Smooth muscle cell (in vitro differentiated cells): ENCODE measurements around the gene ARL4A. TPM values are rescaled to one million over a fixed set of nuclear protein-coding genes. Genes with fewer than 3 reads are reported as not detected.

ENCODE experiments used
- DNase-seq: peaks from one replicate; lab custom pipeline; 2025; ENCODE audit not compliant: unreplicated experiment; lab: John Stamatoyannopoulos, UW
- H2AFZ ChIP-seq: fragments of 200-600 bp; sonication (generic); 2 replicates; pipeline ENCODE4 v1.6.0; 2016; ENCODE audit warnings: antibody characterized with exemption, low read depth, mild to moderate bottlenecking
- H3F3A ChIP-seq: fragments of 200-600 bp; sonication (generic); 2 replicates; pipeline ENCODE4 v1.6.0; 2017; ENCODE audit warnings: antibody characterized with exemption, low read depth
- H3K27ac ChIP-seq: fragments of 200-600 bp; sonication (generic); 2 replicates; pipeline ENCODE4 v1.5.1; 2016; ENCODE audit warnings: low read depth, mild to moderate bottlenecking
- H3K27me3 ChIP-seq: fragments of 200-600 bp; sonication (generic); 2 replicates; pipeline ENCODE4 v1.6.1; 2016; ENCODE audit warnings: low read depth, mild to moderate bottlenecking
- H3K36me3 ChIP-seq: fragments of 200-600 bp; sonication (generic); 2 replicates; pipeline ENCODE4 v1.5.1; 2016; ENCODE audit warnings: low read depth
- H3K4me1 ChIP-seq: fragments of 200-600 bp; sonication (generic); 2 replicates; pipeline ENCODE4 v1.5.1; 2016; ENCODE audit warnings: low read depth
- H3K4me2 ChIP-seq: fragments of 200-600 bp; sonication (generic); 2 replicates; pipeline ENCODE4 v1.6.0; 2016; ENCODE audit warnings: mild to moderate bottlenecking
- H3K4me3 ChIP-seq: fragments of 200-600 bp; sonication (generic); 2 replicates; pipeline ENCODE4 v1.5.1; 2016; ENCODE audit warnings: mild to moderate bottlenecking
- H3K79me2 ChIP-seq: fragments of 200-600 bp; sonication (generic); 2 replicates; pipeline ENCODE4 v1.6.0; 2016; ENCODE audit warnings: low read depth, mild to moderate bottlenecking
- H3K9ac ChIP-seq: fragments of 200-600 bp; sonication (generic); 2 replicates; pipeline ENCODE4 v1.6.0; 2016; ENCODE audit warnings: low read depth
- H3K9me3 ChIP-seq: fragments of 200-600 bp; sonication (generic); replicated peaks from 2 replicates; pipeline ENCODE4 v1.5.1; 2016; ENCODE audit warnings: low read depth
- H4K20me1 ChIP-seq: fragments of 200-600 bp; sonication (generic); 2 replicates; pipeline ENCODE4 v1.6.0; 2016; ENCODE audit warnings: low read depth
- WGBS: methylation state at CpG from one replicate; pipeline ENCODE4 v1.1.7; 2016; ENCODE audit warnings: low lambda C conversion rate; 5-methylcytosine and 5-hydroxymethylcytosine counted together
- polyA plus RNA-seq: library from polyadenylated mRNA; unstranded; fragments of >200 nt; fragmentation: Nextera tagmentation; extraction: Ambion mirVana; gene quantifications from 2 replicates; pipeline ENCODE4 v1.2.1, GENCODE V29; 2016
- total RNA-seq: library from RNA; depleted of rRNA; stranded (reverse); fragments of >200 nt; gene quantifications from 2 replicates; pipeline ENCODE4 v1.2.3, GENCODE V29; 2014
- TF ChIP-seq, protein P1 (sequence below): fragments of 200-600 bp; sonication (generic); IDR thresholded peaks from 2 replicates; pipeline ENCODE4 v1.5.1; 2017; ENCODE audit warnings: borderline replicate concordance, mild to moderate bottlenecking, antibody characterized with exemption; ENCODE audit not compliant: insufficient read depth, poor library complexity, severe bottlenecking

The ARL4A gene
- total and polyA plus RNA-seq, 2 experiments from 2014 or later = 86.6 to 113 TPM

DNA sequence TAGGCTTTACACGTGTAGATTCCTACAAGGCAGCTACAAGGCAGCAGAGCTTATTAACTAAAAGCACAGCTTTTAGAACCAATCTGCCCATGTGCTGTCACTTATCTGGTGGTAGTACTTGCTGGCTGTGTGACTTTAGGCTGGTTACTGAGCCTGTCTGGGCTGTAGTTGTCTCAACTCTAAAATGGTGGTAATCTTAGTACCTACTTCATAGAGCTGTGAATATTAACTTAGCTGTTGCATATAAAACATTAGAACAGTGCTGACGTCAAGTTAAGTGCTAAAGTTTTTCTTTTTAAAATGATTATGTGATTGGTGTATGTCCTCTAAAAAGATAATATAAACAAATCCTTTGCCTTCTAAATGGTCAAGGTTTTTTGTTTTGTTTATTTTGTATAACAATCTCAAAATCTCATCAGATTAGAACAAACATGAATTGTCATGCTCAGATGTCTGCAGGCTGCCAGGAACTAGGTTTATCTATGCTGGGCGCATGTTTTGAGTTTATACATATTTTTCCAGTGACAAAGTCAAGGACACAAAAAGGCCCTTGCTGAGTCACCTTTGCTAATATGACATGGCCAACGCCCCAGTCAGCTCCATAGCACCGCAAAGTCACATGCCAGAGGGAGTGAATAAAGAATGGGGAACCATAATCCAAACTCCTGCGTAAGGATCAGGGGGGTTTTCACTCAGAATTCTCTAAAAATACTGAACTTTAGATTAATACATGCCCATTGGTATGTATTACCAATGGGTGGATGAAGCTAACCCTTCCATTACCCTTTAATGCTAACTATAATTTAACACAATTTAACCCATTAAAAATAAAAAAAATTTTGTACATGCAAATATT, 39.8 kb upstream of the ARL4A start:
- no peak for DNase-seq
- Histone ChIP-seq H3K79me2 (no peaks in the 10 kb centered on the region), H3K36me3 (no peaks in the 10 kb centered on the region), H3K27ac (peak overlapping the region; percentile 90), H4K20me1 (no peaks in the 10 kb centered on the region), H3K9ac (peak overlapping the region; percentile 54), H3K9me3 (no peaks in the 10 kb centered on the region), H3K27me3 (no peaks in the 10 kb centered on the region), H3F3A (peaks cover 4% of the 10 kb centered on the region), H3K4me2 (peak overlapping the region; percentile 12), H3K4me3 (no peak overlapping the region), H2AFZ (peak overlapping the region; percentile 53), H3K4me1 (peaks cover 6% of the 10 kb centered on the region)
- WGBS = 36% methylated on average over 6 of the region's 6 CpGs
- TF ChIP-seq, protein P1, sequence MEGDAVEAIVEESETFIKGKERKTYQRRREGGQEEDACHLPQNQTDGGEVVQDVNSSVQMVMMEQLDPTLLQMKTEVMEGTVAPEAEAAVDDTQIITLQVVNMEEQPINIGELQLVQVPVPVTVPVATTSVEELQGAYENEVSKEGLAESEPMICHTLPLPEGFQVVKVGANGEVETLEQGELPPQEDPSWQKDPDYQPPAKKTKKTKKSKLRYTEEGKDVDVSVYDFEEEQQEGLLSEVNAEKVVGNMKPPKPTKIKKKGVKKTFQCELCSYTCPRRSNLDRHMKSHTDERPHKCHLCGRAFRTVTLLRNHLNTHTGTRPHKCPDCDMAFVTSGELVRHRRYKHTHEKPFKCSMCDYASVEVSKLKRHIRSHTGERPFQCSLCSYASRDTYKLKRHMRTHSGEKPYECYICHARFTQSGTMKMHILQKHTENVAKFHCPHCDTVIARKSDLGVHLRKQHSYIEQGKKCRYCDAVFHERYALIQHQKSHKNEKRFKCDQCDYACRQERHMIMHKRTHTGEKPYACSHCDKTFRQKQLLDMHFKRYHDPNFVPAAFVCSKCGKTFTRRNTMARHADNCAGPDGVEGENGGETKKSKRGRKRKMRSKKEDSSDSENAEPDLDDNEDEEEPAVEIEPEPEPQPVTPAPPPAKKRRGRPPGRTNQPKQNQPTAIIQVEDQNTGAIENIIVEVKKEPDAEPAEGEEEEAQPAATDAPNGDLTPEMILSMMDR = no peak

DNA sequence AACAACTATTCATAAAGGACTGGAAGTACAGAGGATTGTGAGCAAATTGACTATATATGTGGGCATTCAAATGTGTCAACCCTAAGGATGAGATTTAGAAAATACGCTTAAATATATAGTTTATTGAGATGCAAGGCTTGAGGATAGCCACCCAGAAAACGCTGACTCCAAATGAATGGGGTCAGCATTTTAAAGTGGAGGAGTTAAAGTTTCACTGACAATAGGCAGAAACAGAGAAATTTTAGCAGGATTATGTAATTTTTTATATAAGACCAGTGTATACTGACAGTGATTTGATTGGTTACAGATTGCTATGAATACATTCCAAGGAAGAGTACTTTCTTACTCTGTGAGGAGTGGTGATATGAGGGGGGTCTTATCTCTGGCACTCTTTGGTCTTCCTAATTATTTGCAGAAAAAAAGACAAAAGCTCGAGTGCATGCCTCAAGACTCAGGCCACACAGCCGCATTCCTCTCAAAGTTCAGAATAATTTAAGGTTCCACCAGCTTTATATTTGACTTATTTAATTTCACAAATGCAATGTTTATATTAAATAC, 38.6 kb upstream of the ARL4A start:
- H3K4me1 ChIP-seq = peaks cover 6% of the 10 kb centered on the region
- 70% methylated on average over 4 of the region's 4 CpGs for WGBS
- TF ChIP-seq, protein P1 = no peak

DNA sequence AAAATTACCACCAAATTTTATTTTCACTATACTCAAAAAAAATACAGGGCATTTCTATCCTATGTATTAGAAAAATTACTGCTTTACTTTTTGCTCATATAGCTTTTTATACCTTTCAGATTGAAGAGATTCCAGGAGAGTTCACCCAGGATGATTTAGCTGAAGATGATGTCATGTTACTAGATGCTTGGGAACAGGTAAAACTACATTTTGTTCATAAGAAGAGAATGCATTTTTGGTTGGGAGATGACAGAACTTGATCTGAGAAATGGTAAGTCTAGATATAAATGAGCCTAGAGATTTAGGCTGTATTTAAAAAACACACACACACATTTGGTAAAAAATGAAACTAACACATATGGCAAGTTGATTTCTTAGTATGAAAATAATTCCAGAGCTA, 38.1 kb upstream of the ARL4A start:
- Histone ChIP-seq H3K9ac (no peak overlapping the region), H3K36me3 (no peaks in the 10 kb centered on the region), H3K4me3 (no peak overlapping the region), H3K4me1 (peaks cover 6% of the 10 kb centered on the region), H3K79me2 (no peaks in the 10 kb centered on the region), H3K27ac (peak overlapping the region; percentile 90), H3K9me3 (no peaks in the 10 kb centered on the region), H4K20me1 (no peaks in the 10 kb centered on the region), H3K4me2 (no peak overlapping the region), H3K27me3 (no peaks in the 10 kb centered on the region), H3F3A (peaks cover 4% of the 10 kb centered on the region), H2AFZ (no peak overlapping the region)
- no peak for DNase-seq
- TF ChIP-seq, protein P1 = no peak

More for the DNA sequence above, 38.6 kb upstream of the ARL4A start:
- H3F3A ChIP-seq = peaks cover 4% of the 10 kb centered on the region
- no peak for DNase-seq
- H3K79me2 ChIP-seq = no peaks in the 10 kb centered on the region
- no peak overlapping the region for H3K9ac ChIP-seq
- no peaks in the 10 kb centered on the region for H3K9me3 ChIP-seq
- H4K20me1 ChIP-seq = no peaks in the 10 kb centered on the region
- H3K4me2 ChIP-seq = no peak overlapping the region
- no peak overlapping the region for H2AFZ ChIP-seq
- H3K36me3 ChIP-seq = no peaks in the 10 kb centered on the region
- peak overlapping the region; percentile 90 for H3K27ac ChIP-seq
- no peaks in the 10 kb centered on the region for H3K27me3 ChIP-seq
- no peak overlapping the region for H3K4me3 ChIP-seq
